Measurements from ENCODE around the gene CLIC6. TPM values are rescaled to one million over a fixed set of nuclear protein-coding genes. Genes with fewer than 3 reads are reported as not detected.

The CLIC6 gene
- polyA plus RNA-seq, 2 of the 4 experiments (the other 2 are of a cell fraction), result 0.01 to 0.08 TPM

GRCh38 chr21:34736116-34736874 is 67.5 kb downstream of the CLIC6 start:
- no peak overlapping the region; a peak in 1 of 6 replicates for H3K27ac ChIP-seq
- DNase-seq (ENCODE audit: low read depth in 1 of 2, low spot score in 1 of 2), result no peak
- WGBS (ENCODE audit: missing lambda C conversion rate), result 43% methylated on average over 6 of the region's 6 CpGs
- TF ChIP-seq HEYL (CRISPR knock-in tag; IDR thresholded peaks at IDR 0.05), result no peak
- no peak for TF ChIP-seq SREBF2 (IDR thresholded peaks at IDR 0.05)
- TF ChIP-seq ESRRA (IDR thresholded peaks at IDR 0.05; ENCODE audit: borderline replicate concordance, low read length), result no peak
- TF ChIP-seq, protein P1, sequence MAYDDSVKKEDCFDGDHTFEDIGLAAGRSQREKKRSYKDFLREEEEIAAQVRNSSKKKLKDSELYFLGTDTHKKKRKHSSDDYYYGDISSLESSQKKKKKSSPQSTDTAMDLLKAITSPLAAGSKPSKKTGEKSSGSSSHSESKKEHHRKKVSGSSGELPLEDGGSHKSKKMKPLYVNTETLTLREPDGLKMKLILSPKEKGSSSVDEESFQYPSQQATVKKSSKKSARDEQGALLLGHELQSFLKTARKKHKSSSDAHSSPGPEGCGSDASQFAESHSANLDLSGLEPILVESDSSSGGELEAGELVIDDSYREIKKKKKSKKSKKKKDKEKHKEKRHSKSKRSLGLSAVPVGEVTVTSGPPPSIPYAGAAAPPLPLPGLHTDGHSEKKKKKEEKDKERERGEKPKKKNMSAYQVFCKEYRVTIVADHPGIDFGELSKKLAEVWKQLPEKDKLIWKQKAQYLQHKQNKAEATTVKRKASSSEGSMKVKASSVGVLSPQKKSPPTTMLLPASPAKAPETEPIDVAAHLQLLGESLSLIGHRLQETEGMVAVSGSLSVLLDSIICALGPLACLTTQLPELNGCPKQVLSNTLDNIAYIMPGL (CRISPR knock-in tag; IDR thresholded peaks at IDR 0.05; ENCODE audit: borderline replicate concordance), result no peak
- TF ChIP-seq ELK1 (IDR thresholded peaks at IDR 0.05; ENCODE audit: low read depth, low read length), result no peak
- no peak for TF ChIP-seq NFE2L2 (conservative IDR thresholded peaks at IDR 0.05; ENCODE audit: low read length)
- TF ChIP-seq KDM5A (IDR thresholded peaks at IDR 0.05), result no peak
- no peak for TF ChIP-seq ZNF302 (CRISPR knock-in tag; IDR thresholded peaks at IDR 0.05)
- no peak for TF ChIP-seq PBX3 (IDR thresholded peaks at IDR 0.05)
- no peak for TF ChIP-seq MYC (IDR thresholded peaks at IDR 0.05; ENCODE audit: borderline replicate concordance, low read length)
- TF ChIP-seq BHLHE40 (IDR thresholded peaks at IDR 0.05; ENCODE audit: low read depth, low read length), result no peak
- no peak for TF ChIP-seq RAD21 (conservative IDR thresholded peaks at IDR 0.05 in 1 of 2, IDR thresholded peaks at IDR 0.05 in 1 of 2)
- no peak for TF ChIP-seq POLR2A (IDR thresholded peaks at IDR 0.05; ENCODE audit: low read length)
- TF ChIP-seq CBX8 (IDR thresholded peaks at IDR 0.05), result no peak
- no peak for TF ChIP-seq NR3C1 (IDR thresholded peaks at IDR 0.05)
- TF ChIP-seq EHMT2 (IDR thresholded peaks at IDR 0.05; ENCODE audit: low read depth), result no peak
- no peak for TF ChIP-seq JUNB (IDR thresholded peaks at IDR 0.05)
- no peak for TF ChIP-seq ATOH8 (CRISPR knock-in tag; IDR thresholded peaks at IDR 0.05; ENCODE audit: low read depth)
- no peak for ATAC-seq
- CTCF ChIA-PET, result interaction anchor here (0.9 kb wide), 1 partner anchor 9 kb away, joined by 5 read pairs; no protein-coding TSS in a partner anchor
- FAIRE-seq, result no peak
- no peak overlapping the region for H3K4me2 ChIP-seq
- no peaks in the 10 kb centered on the region for H3K4me1 ChIP-seq
- POLR2A ChIA-PET, result no interaction called here
- H3K4me3 ChIP-seq, result no peak overlapping the region
- no peaks in the 10 kb centered on the region for H3K9me3 ChIP-seq

DNA sequence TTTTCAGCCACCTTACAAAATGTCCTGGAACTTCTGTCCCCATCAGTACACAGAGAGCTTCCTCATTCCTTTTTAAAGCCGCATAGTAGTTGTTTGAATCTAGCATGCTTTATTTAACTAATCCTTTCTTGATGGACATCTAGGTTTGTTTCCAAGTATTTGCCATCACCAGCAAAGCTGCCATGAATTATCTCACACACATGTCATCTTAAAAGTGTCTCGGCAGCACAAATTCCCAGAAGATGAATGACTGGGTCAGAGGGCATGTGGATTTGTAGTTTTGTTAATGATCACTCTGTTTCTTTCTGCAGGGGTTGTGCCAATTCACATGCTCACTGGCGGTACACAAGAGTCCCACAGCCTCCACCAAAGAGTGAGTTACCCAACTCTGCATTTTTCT is 68.3 kb downstream of the CLIC6 start:
- H3K4me2 ChIP-seq, result no peak overlapping the region
- TF ChIP-seq CTCF (IDR thresholded peaks at IDR 0.05) (no peak), ZC3H11A (IDR thresholded peaks at IDR 0.05) (no peak), MAZ (IDR thresholded peaks at IDR 0.05; ENCODE audit: borderline replicate concordance, low read depth, low read length) (no peak), MAFK (IDR thresholded peaks at IDR 0.05; ENCODE audit: partially characterized antibody) (peak; percentile 7), FOSL2 (IDR thresholded peaks at IDR 0.05) (no peak), FOSL2 (CRISPR knock-in tag; IDR thresholded peaks at IDR 0.05) (no peak), POLR2A (IDR thresholded peaks at IDR 0.05; ENCODE audit: low read length) (no peak), ATOH8 (CRISPR knock-in tag; IDR thresholded peaks at IDR 0.05; ENCODE audit: low read depth) (no peak), HES2 (IDR thresholded peaks at IDR 0.05) (no peak)
- H3K9me3 ChIP-seq, result no peaks in the 10 kb centered on the region
- 42% methylated on average over 3 of the region's 3 CpGs for WGBS (ENCODE audit: missing lambda C conversion rate)
- no peak overlapping the region for H3K4me3 ChIP-seq
- FAIRE-seq (no peak), DNase-seq (ENCODE audit: low read depth in 1 of 2, low spot score in 1 of 2) (no peak), ATAC-seq (no peak)
- ChIA-PET CTCF (interaction anchor here (1.3 kb wide), 1 partner anchor 9 kb away, joined by 3 read pairs; no protein-coding TSS in a partner anchor), POLR2A (no interaction called here)
- no peaks in the 10 kb centered on the region for H3K4me1 ChIP-seq
- no peak overlapping the region for H3K27ac ChIP-seq
